Effector memory CD4-positive, alpha-beta T cell (primary cell): ENCODE data around the gene MISP.

Source experiments
- DNase-seq, 3 donors: peaks; one replicate each; pipeline ENCODE4 v3.0.0-alpha.2; 2020
- H3K27ac ChIP-seq: 2 replicates; pipeline ENCODE4 v1.7.0; 2013; ENCODE audit warnings: mild to moderate bottlenecking, low read length, moderate library complexity; ENCODE audit not compliant: insufficient read depth, poor library complexity, severe bottlenecking
- H3K27me3 ChIP-seq: replicated peaks from 2 replicates; pipeline ENCODE4 v1.7.0; 2013; ENCODE audit warnings: mild to moderate bottlenecking, low read length; ENCODE audit not compliant: insufficient read depth, control insufficient read depth, poor library complexity, severe bottlenecking
- H3K36me3 ChIP-seq: 2 replicates; pipeline ENCODE4 v1.7.0; 2013; ENCODE audit warnings: mild to moderate bottlenecking, low read length, moderate library complexity; ENCODE audit not compliant: control insufficient read depth, insufficient read depth
- H3K4me1 ChIP-seq: 2 replicates; pipeline ENCODE4 v1.7.0; 2013; ENCODE audit warnings: low read length, mild to moderate bottlenecking; ENCODE audit not compliant: control insufficient read depth, insufficient read depth, poor library complexity, severe bottlenecking
- H3K4me3 ChIP-seq: 2 replicates; pipeline ENCODE4 v1.7.0; 2013; ENCODE audit warnings: low read length, low read depth, mild to moderate bottlenecking; ENCODE audit not compliant: insufficient read depth, poor library complexity, severe bottlenecking
- H3K9me3 ChIP-seq: 2 replicates; pipeline ENCODE4 v1.7.0; 2013; ENCODE audit warnings: mild to moderate bottlenecking, low read length, moderate library complexity; ENCODE audit not compliant: control insufficient read depth

Gene MISP

GRCh38 chr19:810883-811489, 60.1 kb downstream of the MISP start:
- H3K9me3 ChIP-seq = no peaks in the 10 kb centered on the region
- no peak overlapping the region for H3K27ac ChIP-seq
- H3K27me3 ChIP-seq = no peaks in the 10 kb centered on the region
- no peaks in the 10 kb centered on the region for H3K4me1 ChIP-seq
- DNase-seq = no peak
- peaks cover 62% of the 10 kb centered on the region for H3K36me3 ChIP-seq
- no peak overlapping the region for H3K4me3 ChIP-seq

- Histone ChIP-seq H3K4me1 (no peaks in the 10 kb centered on the region), H3K36me3 (peaks cover 56% of the 10 kb centered on the region), H3K27ac (no peak overlapping the region), H3K27me3 (no peaks in the 10 kb centered on the region), H3K4me3 (no peak overlapping the region), H3K9me3 (no peaks in the 10 kb centered on the region)
- DNase-seq = no peak
Measured at GRCh38 chr19:811506-812048, 60.7 kb downstream of the MISP start.

GRCh38 chr19:812049-812746, 61.3 kb downstream of the MISP start:
- H3K36me3 ChIP-seq = peaks cover 49% of the 10 kb centered on the region
- H3K27ac ChIP-seq = no peak overlapping the region
- H3K27me3 ChIP-seq = no peaks in the 10 kb centered on the region
- no peaks in the 10 kb centered on the region for H3K4me1 ChIP-seq
- no peaks in the 10 kb centered on the region for H3K9me3 ChIP-seq
- no peak overlapping the region for H3K4me3 ChIP-seq
- no peak for DNase-seq

- no peaks in the 10 kb centered on the region for H3K9me3 ChIP-seq
- H3K27ac ChIP-seq = no peak overlapping the region
- no peaks in the 10 kb centered on the region for H3K27me3 ChIP-seq
- no peak overlapping the region for H3K4me3 ChIP-seq
- H3K36me3 ChIP-seq = peaks cover 44% of the 10 kb centered on the region
- no peaks in the 10 kb centered on the region for H3K4me1 ChIP-seq
- no peak for DNase-seq
Measured at GRCh38 chr19:812747-813218, 61.9 kb downstream of the MISP start.

- Histone ChIP-seq H3K27ac (no peak overlapping the region), H3K4me1 (no peaks in the 10 kb centered on the region), H3K9me3 (no peaks in the 10 kb centered on the region), H3K27me3 (no peaks in the 10 kb centered on the region), H3K4me3 (no peak overlapping the region), H3K36me3 (peaks cover 37% of the 10 kb centered on the region)
- no peak for DNase-seq
Measured at GRCh38 chr19:813219-814151, 62.6 kb downstream of the MISP start.
